ENCODE data around the gene MAJIN.

DNA sequence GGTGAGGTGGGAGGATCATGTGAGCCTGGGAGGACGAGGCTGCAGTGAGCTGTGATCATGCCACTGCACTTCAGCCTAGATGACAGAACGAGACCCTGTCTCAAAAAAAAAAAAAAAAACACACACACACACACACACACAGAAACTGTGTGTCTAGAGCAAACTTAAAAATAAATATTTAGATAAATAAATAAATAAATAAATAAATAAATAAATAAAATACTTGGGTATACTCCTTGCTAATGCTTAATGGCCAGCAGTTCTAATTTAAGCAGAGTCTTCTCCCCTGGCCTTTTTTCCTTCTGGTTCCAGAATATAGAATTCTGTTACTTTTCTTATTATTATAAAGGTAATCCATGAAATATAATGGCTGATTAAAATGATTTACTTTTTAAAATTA lies 37.0 kb upstream of the MAJIN start:
- TF ChIP-seq TAF1 (IDR thresholded peaks at IDR 0.05; ENCODE audit: borderline replicate concordance, low read depth, low read length) (no peak), POLR2AphosphoS5 (IDR thresholded peaks at IDR 0.05; ENCODE audit: low read depth, low read length) (no peak)
